Pons (tissue), 1 donor: ENCODE data around the gene ELL.

Experiments
- DNase-seq: peaks from one replicate; pipeline ENCODE4 v3.0.0-alpha.2; 2016; ENCODE audit warnings: low spot score

Gene ELL

GRCh38 chr19:18488838-18489626 is 32.8 kb downstream of the ELL start:
- no peak for DNase-seq

- no peak for DNase-seq
Measured at GRCh38 chr19:18488403-18488723, 33.5 kb downstream of the ELL start.

- DNase-seq, result no peak
Measured at GRCh38 chr19:18487576-18488402, 34.1 kb downstream of the ELL start.

GRCh38 chr19:18486746-18487145 is 35.1 kb downstream of the ELL start:
- no peak for DNase-seq

GRCh38 chr19:18484992-18485391 is 36.9 kb downstream of the ELL start:
- no peak for DNase-seq

GRCh38 chr19:18483119-18483890 is 38.6 kb downstream of the ELL start:
- no peak for DNase-seq

- no peak for DNase-seq
Measured at GRCh38 chr19:18481505-18482222, 40.2 kb downstream of the ELL start.

GRCh38 chr19:18480006-18480691 is 41.7 kb downstream of the ELL start:
- DNase-seq, result no peak

GRCh38 chr19:18478545-18479311 is 43.1 kb downstream of the ELL start:
- DNase-seq, result peak; percentile 74

GRCh38 chr19:18477974-18478373 is 43.9 kb downstream of the ELL start:
- no peak for DNase-seq

GRCh38 chr19:18477042-18477779 is 44.7 kb downstream of the ELL start:
- no peak for DNase-seq

- DNase-seq, result no peak
Measured at GRCh38 chr19:18476507-18477041, 45.3 kb downstream of the ELL start.

- DNase-seq, result no peak
Measured at GRCh38 chr19:18475762-18476331, 46.0 kb downstream of the ELL start.

- no peak for DNase-seq
Measured at GRCh38 chr19:18475004-18475453, 46.8 kb downstream of the ELL start.

- DNase-seq, result no peak
Measured at GRCh38 chr19:18474366-18474887, 47.4 kb downstream of the ELL start.

- DNase-seq, result no peak
Measured at GRCh38 chr19:18473706-18474087, 48.2 kb downstream of the ELL start.

- no peak for DNase-seq
Measured at GRCh38 chr19:18473003-18473705, 48.7 kb downstream of the ELL start.

GRCh38 chr19:18470787-18471186 is 51.1 kb downstream of the ELL start:
- DNase-seq, result no peak
